ENCODE data around the gene SLC38A7. TPM values are rescaled to one million over a fixed set of nuclear protein-coding genes. Genes with fewer than 3 reads are reported as not detected.

SLC38A7 gene
- total RNA-seq, 1 experiment from 2014 or later = 7.3 TPM

DNA sequence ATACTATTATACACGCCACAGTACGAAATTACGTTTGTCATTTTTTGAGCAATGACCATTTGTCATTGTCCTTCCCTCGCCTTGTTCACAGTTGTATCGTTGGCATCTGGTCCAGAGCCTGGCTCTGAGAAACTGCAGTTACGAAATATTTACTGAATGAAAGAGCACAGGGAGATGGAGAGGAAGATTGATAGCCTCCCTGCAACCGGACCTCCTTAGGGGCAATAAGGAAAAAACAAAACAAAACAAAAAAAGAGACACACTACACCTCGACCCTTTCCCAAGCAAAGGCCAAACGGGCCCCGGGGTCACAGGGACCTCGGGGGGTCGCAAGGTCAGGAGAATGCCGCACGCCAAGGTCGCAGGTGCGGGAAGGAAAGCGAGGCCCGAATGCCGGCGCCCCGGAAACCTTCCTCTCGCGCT lies 48.7 kb upstream of the SLC38A7 start:
- peak overlapping the region; percentile 79 for H2AFZ ChIP-seq (ENCODE audit: low read length)
- peaks cover 59% of the 10 kb centered on the region for H3K79me2 ChIP-seq (ENCODE audit: low read length)
- intact Hi-C loops (cut with micrococcal nuclease) = loop anchor here (10.0 kb wide), 1 partner anchor 48 kb away; the partner anchor contains the start of gene SLC38A7
- ATAC-seq (no peak), DNase-seq (no peak)
- H3K4me3 ChIP-seq (ENCODE audit: low read length) = peak overlapping the region; percentile 85
- TF ChIP-seq EZH2phosphoT487 (IDR thresholded peaks at IDR 0.05; ENCODE audit: borderline replicate concordance, low read length) = no peak
- H3K4me1 ChIP-seq (ENCODE audit: insufficient read depth, low read length) = peaks cover 10% of the 10 kb centered on the region
- BruUV-seq (replicated peaks) = no TSS peak
- no peaks in the 10 kb centered on the region for H3K9me3 ChIP-seq (ENCODE audit: low read length)
- peak overlapping the region; percentile 91 for H3K9ac ChIP-seq (ENCODE audit: low read length)
- H3K4me2 ChIP-seq (ENCODE audit: low read length) = peak overlapping the region; percentile 94
- POLR2A ChIA-PET (ENCODE audit: unreplicated experiment) = no interaction called here
- no peaks in the 10 kb centered on the region for H3K9me2 ChIP-seq (replicated peaks; ENCODE audit: low read length)
- H4K20me1 ChIP-seq (ENCODE audit: low read length) = peaks cover 22% of the 10 kb centered on the region; the same call in 1 of the 2 replicates
- CTCF ChIA-PET = interaction anchor here (0.7 kb wide), 1 partner anchor 20 kb away, joined by 3 read pairs; no protein-coding TSS in a partner anchor
- H3K27me3 ChIP-seq (ENCODE audit: low read length) = no peaks in the 10 kb centered on the region
- no peaks in the 10 kb centered on the region for H3F3A ChIP-seq (ENCODE audit: low read length, unreplicated experiment)
- no peaks in the 10 kb centered on the region; the same call in 1 of the 2 replicates for H3K36me3 ChIP-seq (ENCODE audit: low read depth, low read length)
- H3K27ac ChIP-seq (ENCODE audit: low read length) = peak overlapping the region; percentile 58

DNA sequence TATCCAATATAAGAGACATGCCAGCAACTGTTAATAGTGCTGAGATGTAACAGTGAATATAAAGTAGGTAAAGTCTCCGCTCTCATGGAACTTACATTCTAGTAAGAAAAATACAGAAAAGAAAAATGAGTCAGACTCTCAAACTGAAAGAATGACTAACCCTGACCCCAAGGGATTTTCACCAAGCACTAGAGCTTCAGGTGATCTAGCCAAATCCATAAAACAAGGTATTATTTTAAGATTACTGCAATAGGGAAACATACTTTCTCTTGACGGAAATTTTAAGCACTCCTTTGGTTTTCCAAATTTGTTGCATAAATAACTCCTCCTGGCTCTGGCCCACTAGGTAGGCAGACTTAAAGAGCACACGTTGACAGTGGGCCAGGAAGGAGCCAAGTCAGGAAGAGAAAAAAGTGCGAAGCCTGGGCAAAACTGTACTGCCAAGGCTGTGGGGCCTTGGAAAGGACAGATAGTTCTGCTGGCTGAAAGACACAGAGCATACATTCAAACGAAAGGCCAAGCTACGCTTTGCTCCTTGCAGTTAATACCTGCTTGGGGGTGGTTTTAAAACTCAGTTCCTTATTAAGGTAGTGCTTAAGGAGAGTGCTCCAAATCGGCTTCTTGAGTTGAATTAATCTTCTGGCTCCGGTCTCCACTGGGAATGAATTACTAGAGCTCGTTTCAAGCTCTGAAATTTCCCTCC lies 48.1 kb upstream of the SLC38A7 start:
- Histone ChIP-seq H3K9me3 (ENCODE audit: low read length) (no peaks in the 10 kb centered on the region), H3K4me2 (ENCODE audit: low read length) (peak overlapping the region; percentile 94), H2AFZ (ENCODE audit: low read length) (no peak overlapping the region; the same call in 1 of the 2 replicates), H3F3A (ENCODE audit: low read length, unreplicated experiment) (no peaks in the 10 kb centered on the region), H3K4me1 (ENCODE audit: insufficient read depth, low read length) (peaks cover 10% of the 10 kb centered on the region), H3K79me2 (ENCODE audit: low read length) (peaks cover 65% of the 10 kb centered on the region), H4K20me1 (ENCODE audit: low read length) (peaks cover 22% of the 10 kb centered on the region; the same call in 1 of the 2 replicates), H3K4me3 (ENCODE audit: low read length) (peak overlapping the region; percentile 85), H3K36me3 (ENCODE audit: low read depth, low read length) (no peaks in the 10 kb centered on the region; the same call in 1 of the 2 replicates), H3K9ac (ENCODE audit: low read length) (peak overlapping the region; percentile 91), H3K27ac (ENCODE audit: low read length) (peak overlapping the region; percentile 58), H3K9me2 (replicated peaks; ENCODE audit: low read length) (no peaks in the 10 kb centered on the region), H3K27me3 (ENCODE audit: low read length) (no peaks in the 10 kb centered on the region)
- ATAC-seq (peak; percentile 25; the same call in 1 of the 2 replicates), DNase-seq (peak; percentile 64)
- BruUV-seq (replicated peaks) = TSS peak; percentile 39
- POLR2A ChIA-PET (ENCODE audit: unreplicated experiment) = no interaction called here
- CTCF ChIA-PET = interaction anchor here (0.7 kb wide), 1 partner anchor 20 kb away, joined by 3 read pairs; no protein-coding TSS in a partner anchor
- TF ChIP-seq CTCF (conservative IDR thresholded peaks at IDR 0.05; ENCODE audit: low read depth, low read length) (no peak), EZH2 (IDR thresholded peaks at IDR 0.05; ENCODE audit: low read length, unreplicated experiment) (no peak), EZH2phosphoT487 (IDR thresholded peaks at IDR 0.05; ENCODE audit: borderline replicate concordance, low read length) (no peak)
- intact Hi-C loops (cut with micrococcal nuclease) = loop anchor here (10.0 kb wide), 1 partner anchor 48 kb away; the partner anchor contains the start of gene SLC38A7

DNA sequence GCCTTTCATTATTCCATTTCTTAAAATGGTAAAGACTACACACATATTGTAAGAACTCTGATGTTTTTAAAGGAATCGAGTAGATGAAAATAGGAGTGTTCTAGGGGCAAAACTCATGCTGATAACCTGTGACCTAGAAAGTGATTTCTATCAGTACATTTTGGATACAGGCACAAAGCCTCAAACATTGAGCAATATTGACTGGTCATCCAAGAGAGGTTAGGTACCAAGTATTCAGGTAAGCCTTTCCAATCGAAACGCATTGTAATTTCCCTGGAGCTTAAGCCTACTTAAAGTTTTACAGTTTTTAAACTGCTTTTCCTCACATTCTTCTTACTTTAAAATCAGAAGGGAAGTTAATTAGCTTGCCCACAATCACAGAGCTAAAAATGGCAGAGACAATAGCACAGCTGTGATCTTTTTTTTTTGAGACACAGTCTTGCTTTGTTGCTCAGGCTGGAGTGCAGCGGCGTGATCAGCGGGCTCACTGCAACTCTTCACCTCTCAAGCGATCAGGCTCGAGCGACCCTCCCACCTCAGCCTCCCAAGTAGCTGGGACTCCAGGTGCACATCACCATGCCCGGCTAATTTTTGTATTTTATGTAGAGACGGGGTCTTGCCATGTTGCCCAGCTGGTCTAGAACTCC lies 46.3 kb upstream of the SLC38A7 start:
- Histone ChIP-seq H3K4me3 (ENCODE audit: low read length) (no peak overlapping the region), H3K9ac (ENCODE audit: low read length) (no peak overlapping the region), H3K27ac (ENCODE audit: low read length) (no peak overlapping the region), H3K27me3 (ENCODE audit: low read length) (no peaks in the 10 kb centered on the region), H3F3A (ENCODE audit: low read length, unreplicated experiment) (no peaks in the 10 kb centered on the region), H3K9me3 (ENCODE audit: low read length) (no peaks in the 10 kb centered on the region), H3K9me2 (replicated peaks; ENCODE audit: low read length) (no peaks in the 10 kb centered on the region), H3K36me3 (ENCODE audit: low read depth, low read length) (no peaks in the 10 kb centered on the region; the same call in 1 of the 2 replicates), H2AFZ (ENCODE audit: low read length) (no peak overlapping the region), H4K20me1 (ENCODE audit: low read length) (peaks cover 22% of the 10 kb centered on the region; the same call in 1 of the 2 replicates), H3K4me1 (ENCODE audit: insufficient read depth, low read length) (peaks cover 10% of the 10 kb centered on the region), H3K79me2 (ENCODE audit: low read length) (peaks cover 75% of the 10 kb centered on the region), H3K4me2 (ENCODE audit: low read length) (no peak overlapping the region)
- DNase-seq = no peak
- no peak for ATAC-seq
- BruUV-seq (replicated peaks) = no TSS peak
- ChIA-PET POLR2A (ENCODE audit: unreplicated experiment) (no interaction called here), CTCF (no interaction called here)
- TF ChIP-seq CTCF (conservative IDR thresholded peaks at IDR 0.05; ENCODE audit: low read depth, low read length) = no peak
- no peak for TF ChIP-seq EZH2phosphoT487 (IDR thresholded peaks at IDR 0.05; ENCODE audit: borderline replicate concordance, low read length)
- TF ChIP-seq EZH2 (IDR thresholded peaks at IDR 0.05; ENCODE audit: low read length, unreplicated experiment) = no peak
- intact Hi-C loops (cut with micrococcal nuclease) = loop anchor here (10.0 kb wide), 1 partner anchor 46 kb away; the partner anchor contains the start of gene SLC38A7
